GM19452 (cell line): ENCODE results near the gene CADM1.

Experiments used
- ATAC-seq: cut with Tn5 transposase; IDR thresholded peaks from one replicate; pipeline ENCODE4 v1.9.1; 2021; ENCODE audit not compliant: unreplicated experiment

CADM1 gene

GRCh38 chr11:115322553-115323203 is 181.5 kb downstream of the CADM1 start:
- ATAC-seq: no peak

GRCh38 chr11:115321605-115322289 is 182.5 kb downstream of the CADM1 start:
- no peak for ATAC-seq

- no peak for ATAC-seq
Observed at GRCh38 chr11:115317277-115318185, 186.7 kb downstream of the CADM1 start.

DNA sequence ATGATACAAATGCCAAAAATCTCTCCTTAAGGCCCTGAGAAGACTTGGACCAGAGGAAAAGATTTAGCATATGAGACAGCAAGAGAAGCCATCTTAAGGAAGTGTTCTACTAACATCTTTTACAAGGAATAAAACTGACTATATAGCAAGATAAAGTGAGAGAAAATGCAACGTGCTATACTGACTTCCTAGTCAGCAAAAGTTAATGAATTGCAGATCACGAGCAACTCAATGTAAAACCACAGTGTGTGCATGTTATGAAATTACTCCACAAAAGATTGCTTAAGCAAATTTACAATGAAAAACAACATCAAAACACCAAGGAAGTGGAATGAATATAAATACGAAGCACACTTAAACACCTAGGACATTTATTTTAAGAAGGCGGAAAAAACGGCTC is 187.5 kb downstream of the CADM1 start:
- no peak for ATAC-seq

GRCh38 chr11:115314330-115314920 is 189.8 kb downstream of the CADM1 start:
- ATAC-seq: no peak

DNA sequence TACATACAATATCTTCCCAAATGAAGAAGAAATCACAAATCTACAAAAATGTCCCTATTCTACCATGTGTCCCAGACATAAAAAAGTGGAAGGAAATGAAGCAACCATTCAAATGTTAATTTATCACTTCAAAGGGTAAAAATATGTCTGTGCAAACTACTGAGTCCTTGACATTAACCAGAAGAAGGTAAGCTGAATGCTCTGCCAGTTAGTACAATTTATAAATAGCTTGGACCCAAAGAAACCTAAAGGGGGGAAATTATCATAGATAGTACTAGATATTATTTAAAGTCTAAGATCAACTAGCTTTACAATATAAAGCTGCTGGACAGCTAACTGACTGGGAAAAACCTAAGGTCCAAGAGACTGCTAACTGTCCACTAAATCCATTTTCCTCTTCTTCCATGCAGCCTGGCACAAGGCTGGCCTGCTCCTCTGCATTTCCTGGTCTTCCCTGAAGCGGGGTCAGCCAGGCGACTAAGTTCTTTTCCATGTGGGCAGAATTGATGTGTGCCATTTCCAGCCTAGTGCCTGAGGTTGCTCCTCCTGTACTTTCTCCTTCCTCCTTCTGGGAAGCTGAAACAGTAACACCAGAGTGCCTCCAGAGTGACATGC is 190.9 kb downstream of the CADM1 start:
- no peak for ATAC-seq

DNA sequence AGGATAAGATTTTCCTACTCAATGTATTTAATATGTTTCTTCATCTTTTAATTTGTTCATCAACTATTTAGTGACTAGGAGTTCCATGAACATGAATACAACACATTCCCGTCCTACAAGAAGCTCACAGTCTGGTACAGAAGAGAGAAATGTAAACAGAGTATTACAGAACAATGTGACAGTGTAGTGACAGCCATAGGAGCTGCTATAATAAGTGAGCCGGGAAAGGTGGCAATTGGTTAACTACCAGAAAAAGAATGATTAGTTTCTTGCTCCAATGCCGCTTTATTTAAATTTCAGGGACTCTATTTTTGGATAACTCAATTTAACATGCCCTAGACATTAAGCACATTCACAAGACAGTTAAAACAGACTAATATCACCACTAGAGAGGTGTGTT is 192.3 kb downstream of the CADM1 start:
- no peak for ATAC-seq

DNA sequence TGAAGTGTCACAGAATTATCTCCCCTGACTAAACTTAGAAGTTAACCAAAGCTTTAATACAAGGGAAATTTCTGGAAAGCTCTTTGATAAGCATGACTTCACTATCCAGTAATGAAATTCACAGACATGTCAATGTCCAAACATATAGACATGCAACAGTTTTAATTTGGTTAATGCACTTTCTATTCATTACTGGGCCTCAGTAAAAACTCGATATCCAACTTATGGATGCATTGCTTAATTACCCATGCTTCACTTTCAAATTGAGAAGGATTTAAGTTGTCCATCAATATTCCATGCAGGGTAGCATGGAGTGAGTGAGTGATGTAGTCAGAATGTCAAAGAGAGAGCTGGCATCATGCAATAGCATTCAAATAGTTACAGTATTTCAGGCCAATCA is 197.5 kb downstream of the CADM1 start:
- no peak for ATAC-seq

DNA sequence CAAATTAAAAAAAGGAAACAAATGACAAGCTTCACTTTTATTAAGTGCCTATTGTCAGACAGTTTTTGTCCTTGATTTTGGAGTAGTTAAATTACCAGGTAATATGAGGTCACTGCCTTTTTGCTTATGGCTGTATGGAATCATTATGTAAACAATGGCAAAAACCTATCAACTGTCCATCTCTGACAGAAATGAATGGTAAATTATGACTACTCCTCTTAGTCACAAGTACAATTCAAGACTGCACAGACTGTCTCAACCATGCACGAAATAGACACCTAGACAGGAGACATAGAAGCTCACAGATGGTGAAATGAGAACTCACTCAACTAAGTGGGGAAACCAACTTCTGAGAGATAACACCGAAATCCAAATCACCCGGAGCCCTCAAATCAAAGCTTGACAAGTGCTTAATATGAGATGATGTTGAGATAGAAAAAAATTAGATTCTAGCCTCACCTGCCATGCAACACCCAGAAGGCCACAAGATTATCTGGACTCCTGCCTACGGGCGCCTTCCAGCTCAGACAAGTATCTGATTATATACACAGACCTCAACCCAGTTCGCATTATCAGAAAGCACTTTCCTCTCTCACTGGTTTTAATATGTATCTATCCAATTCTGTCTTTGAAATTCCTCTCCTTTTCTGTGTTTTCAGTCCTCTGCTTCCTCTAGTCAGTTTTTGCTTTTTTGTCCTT is 199.3 kb downstream of the CADM1 start:
- ATAC-seq: no peak

DNA sequence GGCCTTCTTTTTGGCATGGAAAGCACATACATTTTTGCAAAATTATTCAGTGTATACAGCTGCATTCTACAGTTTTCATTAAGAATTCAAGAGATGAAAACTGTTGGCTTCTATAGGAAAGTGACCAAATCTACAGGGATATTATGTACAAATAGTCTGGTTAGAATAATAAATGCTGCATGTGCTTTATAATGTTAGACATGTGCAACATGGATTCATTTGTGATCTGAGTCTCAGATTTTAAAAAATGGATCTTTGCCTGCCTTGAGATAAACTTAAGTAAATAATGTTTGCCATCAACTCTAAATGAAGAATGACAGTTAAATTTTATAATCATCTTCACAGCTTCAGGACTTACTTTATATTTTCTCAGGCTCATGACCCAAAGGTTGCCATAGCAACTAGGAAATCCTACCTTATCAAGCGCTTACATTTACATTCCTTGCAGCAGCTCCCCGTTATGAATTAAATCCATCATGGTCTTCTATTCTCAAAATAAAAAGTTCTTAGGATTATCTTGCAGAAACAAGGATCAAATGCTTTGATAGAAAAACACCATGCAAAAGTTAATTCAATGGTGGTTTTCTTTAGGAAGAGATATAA is 200.2 kb downstream of the CADM1 start:
- no peak for ATAC-seq

DNA sequence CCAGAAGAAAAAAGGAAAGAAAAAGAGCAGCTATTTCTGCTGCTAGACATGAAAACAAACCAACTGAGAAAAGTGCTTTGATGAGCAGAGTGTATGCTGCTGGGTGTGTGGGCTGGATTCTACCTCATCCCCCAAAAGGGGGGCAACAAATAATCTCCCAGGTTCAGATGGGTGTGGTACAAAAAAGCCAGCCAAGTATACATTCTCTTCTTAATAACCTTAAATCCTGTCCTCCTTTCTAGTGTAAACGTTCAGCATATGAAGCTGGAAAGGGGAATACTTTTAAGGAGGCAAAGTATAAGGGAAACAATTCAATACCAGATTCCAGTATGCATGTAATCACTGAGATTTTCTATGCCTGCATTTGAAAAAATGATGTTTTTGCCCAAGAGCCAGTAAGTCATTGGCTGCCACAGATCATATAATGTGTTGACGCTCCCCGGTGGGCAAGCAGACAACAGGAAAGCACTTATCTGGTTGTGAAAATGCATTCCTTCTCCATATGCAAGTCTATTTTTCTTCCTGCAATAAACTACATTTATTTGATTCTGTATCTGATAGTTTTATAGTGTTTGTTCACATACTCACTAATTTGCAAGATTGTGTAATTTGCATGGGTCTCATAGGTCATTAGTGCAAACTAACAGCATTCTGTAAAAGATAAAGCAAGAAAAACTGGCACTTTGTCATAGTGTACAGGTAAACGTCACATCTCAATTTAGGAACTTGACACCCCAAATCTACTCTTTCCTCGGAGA is 201.1 kb downstream of the CADM1 start:
- no peak for ATAC-seq

GRCh38 chr11:115300660-115301428 is 203.4 kb downstream of the CADM1 start:
- no peak for ATAC-seq

- no peak for ATAC-seq
Observed at GRCh38 chr11:115298300-115299012, 205.8 kb downstream of the CADM1 start.

DNA sequence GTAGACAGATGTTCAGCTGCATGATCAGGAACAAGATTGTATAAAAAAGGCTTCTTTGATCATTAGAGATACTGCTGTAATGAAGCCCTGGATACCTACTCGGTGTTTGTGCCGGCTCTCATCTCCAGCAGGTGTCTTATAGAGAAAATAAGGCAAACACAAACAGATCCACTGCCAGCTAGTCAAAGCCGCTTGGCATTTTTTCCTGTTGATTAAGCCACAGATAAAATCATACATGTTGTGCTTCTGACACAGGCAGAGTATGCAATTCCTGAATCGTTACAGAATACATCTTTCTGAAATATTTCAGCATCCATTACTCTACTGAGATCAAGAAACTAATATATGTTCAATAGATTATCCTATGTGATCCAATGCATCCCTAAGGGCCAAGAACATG is 206.9 kb downstream of the CADM1 start:
- ATAC-seq: no peak

DNA sequence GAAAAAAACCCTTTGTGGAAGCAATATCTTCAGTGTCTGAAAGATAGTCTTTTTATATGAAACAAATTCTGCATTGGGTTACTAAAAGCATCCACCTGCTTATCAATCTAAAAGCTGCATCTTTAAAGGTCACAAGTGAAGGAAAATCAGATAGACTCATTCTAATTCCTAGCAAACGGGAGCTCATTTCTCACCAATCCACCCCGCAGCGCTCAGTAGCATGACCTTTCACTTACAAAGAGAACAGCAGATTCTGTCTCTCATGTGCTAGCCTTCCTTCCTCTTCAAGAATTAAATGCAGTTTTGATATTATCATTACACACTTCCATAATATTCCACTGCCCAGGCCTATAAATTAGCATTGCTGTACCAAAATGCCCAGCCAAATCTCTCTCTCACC is 212.9 kb downstream of the CADM1 start:
- ATAC-seq: no peak

DNA sequence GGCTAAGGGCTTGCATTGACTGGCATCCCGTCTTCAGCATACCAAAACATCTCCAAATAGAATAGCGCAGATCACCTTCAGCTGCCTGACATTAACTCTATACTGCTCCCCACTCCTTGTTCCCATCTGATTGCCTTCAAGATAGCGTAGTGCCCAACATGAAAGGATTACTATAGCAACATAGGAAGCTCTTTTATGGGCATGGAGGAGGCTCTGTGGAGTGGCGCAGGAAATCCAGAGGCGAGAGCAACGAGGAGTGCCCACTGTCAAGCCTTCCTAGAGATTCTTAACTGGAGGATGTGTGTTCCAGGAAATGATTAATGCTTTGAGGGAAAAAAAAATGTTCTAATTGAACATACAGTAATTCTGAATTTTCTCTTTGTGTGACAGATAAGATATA is 213.3 kb downstream of the CADM1 start:
- ATAC-seq: no peak

DNA sequence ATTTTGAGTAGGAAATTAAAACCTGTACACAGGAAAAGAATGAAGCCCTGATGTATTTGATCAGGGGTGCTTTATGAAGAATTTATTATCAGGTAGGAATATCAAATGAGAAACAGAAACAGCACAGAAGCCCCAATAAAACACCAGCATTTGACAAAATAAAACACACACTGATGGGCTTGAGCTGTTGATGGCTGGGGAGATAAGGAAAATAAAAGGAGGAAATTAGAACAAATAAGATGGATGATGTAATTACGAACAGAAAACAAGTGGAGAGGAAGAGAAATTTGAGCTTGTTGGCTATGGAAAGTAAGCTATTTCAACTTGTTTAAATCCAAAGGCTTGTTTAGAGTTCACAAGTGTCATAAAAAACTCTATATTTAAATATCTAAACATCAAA is 213.7 kb downstream of the CADM1 start:
- ATAC-seq: no peak

GRCh38 chr11:115287266-115287665 is 216.9 kb downstream of the CADM1 start:
- no peak for ATAC-seq
